A549 (cell line): ENCODE results near the gene FLG2. TPM values are rescaled to one million over a fixed set of nuclear protein-coding genes. Genes with fewer than 3 reads are reported as not detected.

ENCODE experiments used
- ATAC-seq, 2 experiments: fragments of 200-7000 bp in 1 of 2; fragments of >200 bp in 1 of 2; cut with Nextera tagmentation in 1 of 2; cut with Tn5 transposase in 1 of 2; 3 replicates each; pipeline versions ENCODE4 v1.8.0 to v1.9.1; 2018 to 2020; ENCODE audit warnings: mild to moderate bottlenecking in 1 of 2, moderate library complexity in 1 of 2
- CTCF ChIA-PET: fragments of 300-600 bp; sonication (Branson Sonifier 250); formaldehyde crosslinking; extraction: SDS; loops from one replicate; lab custom pipeline; 2021; ENCODE audit warnings: antibody characterized with exemption, inconsistent platforms; lab: Yijun Ruan, JAX
- POLR2A ChIA-PET: fragments of 350-600 bp; formaldehyde crosslinking; extraction: SDS; loops from one replicate; lab custom pipeline; 2021; ENCODE audit warnings: antibody characterized with exemption, inconsistent platforms; lab: Yijun Ruan, JAX
- DNase-seq, 2 experiments: peaks; one replicate each; pipeline versions ENCODE4 v3.0.0 to v3.0.0-alpha.2; 2011 to 2016; ENCODE audit warnings: low read depth in 1 of 2, low spot score in 1 of 2
- FAIRE-seq: peaks from 2 replicates; lab custom pipeline; 2011; peaks lifted over from hg19 to GRCh38; lab: Jason Lieb, UNC
- H3K27ac ChIP-seq, 2 experiments: fragments of >200 bp; sonication (Bioruptor Twin); formaldehyde crosslinking; 3 replicates each; pipeline ENCODE4 v1.5.1; 2016 to 2017
- H3K4me1 ChIP-seq: fragments of >200 bp; sonication (Bioruptor Twin); formaldehyde crosslinking; 3 replicates; pipeline ENCODE4 v1.6.1; 2016
- H3K4me2 ChIP-seq: fragments of >200 bp; sonication (Bioruptor Twin); formaldehyde crosslinking; 3 replicates; pipeline ENCODE4 v1.6.1; 2016
- H3K4me3 ChIP-seq: fragments of >200 bp; sonication (Bioruptor Twin); formaldehyde crosslinking; 3 replicates; pipeline ENCODE4 v1.5.1; 2016
- H3K9me3 ChIP-seq: fragments of >200 bp; sonication (Bioruptor Twin); formaldehyde crosslinking; 3 replicates; pipeline ENCODE4 v1.6.1; 2016
- CHD2 ChIP-seq: fragments of 150-350 bp; IDR thresholded peaks from 2 replicates; pipeline ENCODE4 v1.6.1; 2014; ENCODE audit warnings: low read length; ENCODE audit not compliant: partially characterized antibody
- CHD4 ChIP-seq: fragments of 200-600 bp; sonication (generic); IDR thresholded peaks from 2 replicates; pipeline ENCODE4 v1.6.1; 2016; ENCODE audit warnings: antibody characterized with exemption, mild to moderate bottlenecking, borderline replicate concordance
- EP300 ChIP-seq, 2 experiments: fragments of >200 bp; sonication (Bioruptor Twin); formaldehyde crosslinking; IDR thresholded peaks; 2 replicates in 1 of 2; 3 replicates in 1 of 2; pipeline ENCODE4 v1.6.1; 2016 to 2017
- FOSB ChIP-seq: fragments of 250-450 bp; sonication (Bioruptor Pico); IDR thresholded peaks from 2 replicates; pipeline ENCODE4 v1.5.0; 2020; ENCODE audit warnings: mild to moderate bottlenecking, moderate library complexity
- HDAC2 ChIP-seq: fragments of 200-600 bp; sonication (generic); IDR thresholded peaks from 2 replicates; pipeline ENCODE4 v1.6.1; 2016
- JUNB ChIP-seq: fragments of >200 bp; sonication (Bioruptor Twin); formaldehyde crosslinking; IDR thresholded peaks from 2 replicates; pipeline ENCODE4 v1.6.1; 2016
- MAZ ChIP-seq: fragments of 150-350 bp; IDR thresholded peaks from 2 replicates; pipeline ENCODE4 v1.6.1; 2014; ENCODE audit warnings: antibody characterized with exemption, low read depth, low read length, borderline replicate concordance
- NFE2L2 ChIP-seq: fragments of 150-350 bp; conservative IDR thresholded peaks from 2 replicates; pipeline ENCODE4 v1.6.1; 2014; ENCODE audit warnings: low read length
- RCOR1 ChIP-seq: fragments of 150-350 bp; IDR thresholded peaks from 2 replicates; pipeline ENCODE4 v1.6.1; 2014; ENCODE audit warnings: antibody characterized with exemption, low read length, low read depth
- RFX5 ChIP-seq: fragments of 450-650 bp; IDR thresholded peaks from 2 replicates; pipeline ENCODE4 v1.7.1; 2014; ENCODE audit warnings: antibody characterized with exemption, mild to moderate bottlenecking, moderate library complexity
- RNF2 ChIP-seq: fragments of 200-600 bp; sonication (generic); IDR thresholded peaks from 2 replicates; pipeline ENCODE4 v1.6.1; 2016; ENCODE audit warnings: low read depth, mild to moderate bottlenecking, antibody characterized with exemption, moderate library complexity, borderline replicate concordance
- SREBF2 ChIP-seq: fragments of 450-650 bp; IDR thresholded peaks from 2 replicates; pipeline ENCODE4 v1.6.1; 2014; ENCODE audit warnings: mild to moderate bottlenecking, moderate library complexity
- WGBS: methylation state at CpG from one replicate; pipeline ENCODE4 v1.1.6; 2017; ENCODE audit errors: missing lambda C conversion rate; 5-methylcytosine and 5-hydroxymethylcytosine counted together
- polyA minus RNA-seq: library from RNA; depleted of rRNA, polyadenylated mRNA; stranded (reverse); fragments of >200 nt; gene quantifications from 2 replicates; pipeline ENCODE4 v1.2.3, GENCODE V29; 2011; rRNA and poly(A)+ RNA removed
- polyA plus RNA-seq, 4 experiments: library from polyadenylated mRNA; depleted of rRNA in 3 of 4; stranded (reverse); fragments of >200 nt; fragmentation: RNase III in 1 of 4; extraction: RNeasy Plus Mini Kit Qiagen cat#74134 plus additional on column Dnase treatment in 1 of 4; gene quantifications; 2 replicates in 3 of 4; 3 replicates in 1 of 4; pipeline ENCODE4 v1.2.3, GENCODE V29; 2011 to 2017
- TF ChIP-seq, protein P1 (sequence below): fragments of 250-450 bp; sonication (Bioruptor Pico); IDR thresholded peaks from 2 replicates; pipeline ENCODE4 v1.5.0; 2021; ENCODE audit warnings: mild to moderate bottlenecking, moderate library complexity, borderline replicate concordance
- TF ChIP-seq, protein P2 (sequence below): fragments of 200-600 bp; sonication (generic); IDR thresholded peaks from 2 replicates; pipeline ENCODE4 v1.6.1; 2016; ENCODE audit warnings: antibody characterized with exemption, mild to moderate bottlenecking, moderate library complexity
- TF ChIP-seq, protein P3 (sequence below): fragments of 450-650 bp; IDR thresholded peaks from 2 replicates; pipeline ENCODE4 v1.6.1; 2014; ENCODE audit warnings: antibody characterized with exemption
- TF ChIP-seq, protein P4 (sequence below): fragments of >200 bp; sonication (Bioruptor Twin); formaldehyde crosslinking; IDR thresholded peaks from 3 replicates; pipeline ENCODE4 v1.6.1; 2016
- TF ChIP-seq, protein P5 (sequence below): IDR thresholded peaks from 2 replicates; pipeline ENCODE4 v1.6.1; 2012; ENCODE audit warnings: low read depth, borderline replicate concordance
- TF ChIP-seq, protein P6 (sequence below): fragments of 150-350 bp; IDR thresholded peaks from 2 replicates; pipeline ENCODE4 v1.6.1; 2014; ENCODE audit warnings: low read depth, mild to moderate bottlenecking, low read length

Gene FLG2
- not detected in 2 replicates for polyA plus RNA-seq (2011; rRNA removed)
- polyA plus RNA-seq (2012; cell fraction: cytosol; rRNA removed) = not detected in 2 replicates
- polyA plus RNA-seq (2012; cell fraction: nucleus; rRNA removed) = not detected in 2 replicates
- not detected in 3 replicates for polyA plus RNA-seq (2017; fragmentation: RNase III; extraction: RNeasy Plus Mini Kit Qiagen cat#74134 plus additional on column Dnase treatment)
- not detected in 2 replicates for polyA minus RNA-seq

DNA sequence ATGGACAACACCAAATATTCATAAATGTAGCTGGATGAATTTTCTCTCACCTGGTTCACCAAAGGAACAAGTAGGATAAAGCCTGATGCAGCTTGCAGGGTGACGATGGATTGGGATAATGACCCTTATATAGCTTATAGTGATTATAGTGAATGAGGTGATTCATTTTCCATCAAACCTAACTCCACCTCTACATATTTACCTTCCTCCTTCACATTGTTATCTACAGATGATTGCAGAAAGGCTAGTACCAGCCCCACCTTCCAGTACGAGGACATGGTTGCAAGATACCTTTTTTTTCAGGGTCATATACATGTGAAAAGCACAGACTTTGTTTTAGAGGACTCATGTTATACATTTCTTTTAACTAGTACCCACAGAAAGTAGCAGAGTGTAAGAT, at the start of gene FLG2:
Gene FLG2, minus strand, starts transcription at position 101 of the 400 bp plus-strand sequence. CDS start 1,122 bp downstream, outside the sequence.
- Histone ChIP-seq H3K4me2 (no peak within 1 kb of the TSS), H3K4me3 (no peak within 1 kb of the TSS), H3K4me1 (no peaks in the 10 kb centered on the region), H3K9me3 (no peaks in the 10 kb centered on the region), H3K27ac (no peak within 1 kb of the TSS)
- FAIRE-seq = no peak
- TF ChIP-seq CHD4 = no peak
- TF ChIP-seq, protein P1, sequence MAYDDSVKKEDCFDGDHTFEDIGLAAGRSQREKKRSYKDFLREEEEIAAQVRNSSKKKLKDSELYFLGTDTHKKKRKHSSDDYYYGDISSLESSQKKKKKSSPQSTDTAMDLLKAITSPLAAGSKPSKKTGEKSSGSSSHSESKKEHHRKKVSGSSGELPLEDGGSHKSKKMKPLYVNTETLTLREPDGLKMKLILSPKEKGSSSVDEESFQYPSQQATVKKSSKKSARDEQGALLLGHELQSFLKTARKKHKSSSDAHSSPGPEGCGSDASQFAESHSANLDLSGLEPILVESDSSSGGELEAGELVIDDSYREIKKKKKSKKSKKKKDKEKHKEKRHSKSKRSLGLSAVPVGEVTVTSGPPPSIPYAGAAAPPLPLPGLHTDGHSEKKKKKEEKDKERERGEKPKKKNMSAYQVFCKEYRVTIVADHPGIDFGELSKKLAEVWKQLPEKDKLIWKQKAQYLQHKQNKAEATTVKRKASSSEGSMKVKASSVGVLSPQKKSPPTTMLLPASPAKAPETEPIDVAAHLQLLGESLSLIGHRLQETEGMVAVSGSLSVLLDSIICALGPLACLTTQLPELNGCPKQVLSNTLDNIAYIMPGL = no peak
- no peak for TF ChIP-seq JUNB
- no peak for TF ChIP-seq NFE2L2
- TF ChIP-seq FOSB = no peak
- TF ChIP-seq SREBF2 = no peak
- TF ChIP-seq, protein P2, sequence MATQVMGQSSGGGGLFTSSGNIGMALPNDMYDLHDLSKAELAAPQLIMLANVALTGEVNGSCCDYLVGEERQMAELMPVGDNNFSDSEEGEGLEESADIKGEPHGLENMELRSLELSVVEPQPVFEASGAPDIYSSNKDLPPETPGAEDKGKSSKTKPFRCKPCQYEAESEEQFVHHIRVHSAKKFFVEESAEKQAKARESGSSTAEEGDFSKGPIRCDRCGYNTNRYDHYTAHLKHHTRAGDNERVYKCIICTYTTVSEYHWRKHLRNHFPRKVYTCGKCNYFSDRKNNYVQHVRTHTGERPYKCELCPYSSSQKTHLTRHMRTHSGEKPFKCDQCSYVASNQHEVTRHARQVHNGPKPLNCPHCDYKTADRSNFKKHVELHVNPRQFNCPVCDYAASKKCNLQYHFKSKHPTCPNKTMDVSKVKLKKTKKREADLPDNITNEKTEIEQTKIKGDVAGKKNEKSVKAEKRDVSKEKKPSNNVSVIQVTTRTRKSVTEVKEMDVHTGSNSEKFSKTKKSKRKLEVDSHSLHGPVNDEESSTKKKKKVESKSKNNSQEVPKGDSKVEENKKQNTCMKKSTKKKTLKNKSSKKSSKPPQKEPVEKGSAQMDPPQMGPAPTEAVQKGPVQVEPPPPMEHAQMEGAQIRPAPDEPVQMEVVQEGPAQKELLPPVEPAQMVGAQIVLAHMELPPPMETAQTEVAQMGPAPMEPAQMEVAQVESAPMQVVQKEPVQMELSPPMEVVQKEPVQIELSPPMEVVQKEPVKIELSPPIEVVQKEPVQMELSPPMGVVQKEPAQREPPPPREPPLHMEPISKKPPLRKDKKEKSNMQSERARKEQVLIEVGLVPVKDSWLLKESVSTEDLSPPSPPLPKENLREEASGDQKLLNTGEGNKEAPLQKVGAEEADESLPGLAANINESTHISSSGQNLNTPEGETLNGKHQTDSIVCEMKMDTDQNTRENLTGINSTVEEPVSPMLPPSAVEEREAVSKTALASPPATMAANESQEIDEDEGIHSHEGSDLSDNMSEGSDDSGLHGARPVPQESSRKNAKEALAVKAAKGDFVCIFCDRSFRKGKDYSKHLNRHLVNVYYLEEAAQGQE = no peak
- TF ChIP-seq EP300 (IDR thresholded peaks at IDR 0.05) = no peak
- ChIA-PET POLR2A (no interaction called here), CTCF (interaction anchor here (0.9 to 1.4 kb wide), 4 partner anchors 12 to 174 kb away, joined by 3 to 5 read pairs (median 4); no protein-coding TSS in a partner anchor)
- no peak for ATAC-seq
- DNase-seq = no peak
- WGBS = 33% methylated on average over 2 of the region's 2 CpGs

DNA sequence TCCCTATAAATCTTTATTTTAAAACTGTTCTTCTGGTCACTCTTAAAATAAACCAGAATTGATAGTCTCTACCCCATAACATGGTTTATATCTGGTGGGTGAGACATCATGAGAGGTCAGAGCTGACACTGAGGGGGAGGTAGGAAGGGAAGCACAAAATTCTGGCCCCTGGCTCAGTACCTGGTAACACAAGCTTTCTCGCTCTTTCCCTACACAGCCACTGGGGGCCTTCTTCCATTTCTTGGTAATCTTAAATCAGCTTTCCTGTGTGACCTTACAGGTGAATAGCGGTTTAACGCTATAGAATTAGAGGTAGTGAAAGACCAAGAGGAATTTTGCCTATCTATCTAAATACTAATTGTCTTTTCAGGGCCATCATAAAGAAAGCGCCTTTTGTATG, 48.9 kb upstream of the FLG2 start:
- Histone ChIP-seq H3K4me1 (no peaks in the 10 kb centered on the region), H3K9me3 (no peaks in the 10 kb centered on the region), H3K27ac (no peak overlapping the region), H3K4me2 (no peak overlapping the region), H3K4me3 (no peak overlapping the region)
- DNase-seq (no peak), FAIRE-seq (no peak), ATAC-seq (no peak)
- ChIA-PET CTCF (interaction anchor here (1.4 kb wide), 1 partner anchor 32 kb away, joined by 4 read pairs; no protein-coding TSS in a partner anchor), POLR2A (no interaction called here)
- WGBS = 66% methylated on average over 4 of the region's 4 CpGs
- no peak for TF ChIP-seq RNF2
- TF ChIP-seq RFX5 = no peak
- TF ChIP-seq MAZ = no peak
- TF ChIP-seq, protein P3, sequence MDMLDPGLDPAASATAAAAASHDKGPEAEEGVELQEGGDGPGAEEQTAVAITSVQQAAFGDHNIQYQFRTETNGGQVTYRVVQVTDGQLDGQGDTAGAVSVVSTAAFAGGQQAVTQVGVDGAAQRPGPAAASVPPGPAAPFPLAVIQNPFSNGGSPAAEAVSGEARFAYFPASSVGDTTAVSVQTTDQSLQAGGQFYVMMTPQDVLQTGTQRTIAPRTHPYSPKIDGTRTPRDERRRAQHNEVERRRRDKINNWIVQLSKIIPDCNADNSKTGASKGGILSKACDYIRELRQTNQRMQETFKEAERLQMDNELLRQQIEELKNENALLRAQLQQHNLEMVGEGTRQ = no peak
- no peak for TF ChIP-seq JUNB
- TF ChIP-seq RCOR1 = no peak
- TF ChIP-seq, protein P4, sequence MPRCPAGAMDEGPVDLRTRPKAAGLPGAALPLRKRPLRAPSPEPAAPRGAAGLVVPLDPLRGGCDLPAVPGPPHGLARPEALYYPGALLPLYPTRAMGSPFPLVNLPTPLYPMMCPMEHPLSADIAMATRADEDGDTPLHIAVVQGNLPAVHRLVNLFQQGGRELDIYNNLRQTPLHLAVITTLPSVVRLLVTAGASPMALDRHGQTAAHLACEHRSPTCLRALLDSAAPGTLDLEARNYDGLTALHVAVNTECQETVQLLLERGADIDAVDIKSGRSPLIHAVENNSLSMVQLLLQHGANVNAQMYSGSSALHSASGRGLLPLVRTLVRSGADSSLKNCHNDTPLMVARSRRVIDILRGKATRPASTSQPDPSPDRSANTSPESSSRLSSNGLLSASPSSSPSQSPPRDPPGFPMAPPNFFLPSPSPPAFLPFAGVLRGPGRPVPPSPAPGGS = no peak
- TF ChIP-seq, protein P5, sequence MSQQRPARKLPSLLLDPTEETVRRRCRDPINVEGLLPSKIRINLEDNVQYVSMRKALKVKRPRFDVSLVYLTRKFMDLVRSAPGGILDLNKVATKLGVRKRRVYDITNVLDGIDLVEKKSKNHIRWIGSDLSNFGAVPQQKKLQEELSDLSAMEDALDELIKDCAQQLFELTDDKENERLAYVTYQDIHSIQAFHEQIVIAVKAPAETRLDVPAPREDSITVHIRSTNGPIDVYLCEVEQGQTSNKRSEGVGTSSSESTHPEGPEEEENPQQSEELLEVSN = no peak
- no peak for TF ChIP-seq HDAC2
- no peak for TF ChIP-seq FOSB
- no peak for TF ChIP-seq CHD2
- TF ChIP-seq, protein P6, sequence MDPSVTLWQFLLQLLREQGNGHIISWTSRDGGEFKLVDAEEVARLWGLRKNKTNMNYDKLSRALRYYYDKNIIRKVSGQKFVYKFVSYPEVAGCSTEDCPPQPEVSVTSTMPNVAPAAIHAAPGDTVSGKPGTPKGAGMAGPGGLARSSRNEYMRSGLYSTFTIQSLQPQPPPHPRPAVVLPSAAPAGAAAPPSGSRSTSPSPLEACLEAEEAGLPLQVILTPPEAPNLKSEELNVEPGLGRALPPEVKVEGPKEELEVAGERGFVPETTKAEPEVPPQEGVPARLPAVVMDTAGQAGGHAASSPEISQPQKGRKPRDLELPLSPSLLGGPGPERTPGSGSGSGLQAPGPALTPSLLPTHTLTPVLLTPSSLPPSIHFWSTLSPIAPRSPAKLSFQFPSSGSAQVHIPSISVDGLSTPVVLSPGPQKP = no peak
